ENCODE data around the gene IDI1.
"Not testable (repeated sequence)": the region's sequence is repeated elsewhere in the genome, so short reads cannot be mapped to it uniquely, and the experiment has no call there.

IDI1 gene

GRCh38 chr10:1074748-1075308 lies 25.9 kb upstream of the IDI1 start:
- TF ChIP-seq ZNF274 (IDR thresholded peaks at IDR 0.05; ENCODE audit: low read depth, low read length): no peak
- no peak overlapping the region for H3K4me3 ChIP-seq (ENCODE audit: low read length)

GRCh38 chr10:1074052-1074747 lies 25.3 kb upstream of the IDI1 start:
- no peak for TF ChIP-seq ZNF274 (IDR thresholded peaks at IDR 0.05; ENCODE audit: low read depth, low read length)
- no peak overlapping the region for H3K4me3 ChIP-seq (ENCODE audit: low read length)

- H3K4me3 ChIP-seq (ENCODE audit: low read length): no peak overlapping the region
- TF ChIP-seq ZNF274 (IDR thresholded peaks at IDR 0.05; ENCODE audit: low read depth, low read length): no peak
Observed at GRCh38 chr10:1070919-1071318, 22.0 kb upstream of the IDI1 start.

GRCh38 chr10:1068380-1069361 lies 19.8 kb upstream of the IDI1 start:
- H3K4me3 ChIP-seq (ENCODE audit: low read length): no peak overlapping the region
- TF ChIP-seq ZNF274 (IDR thresholded peaks at IDR 0.05; ENCODE audit: low read depth, low read length): no peak

- not testable (repeated sequence) for H3K4me3 ChIP-seq (ENCODE audit: low read length)
Observed at GRCh38 chr10:1066734-1067133, 17.8 kb upstream of the IDI1 start.

GRCh38 chr10:1064964-1065247 lies 16.0 kb upstream of the IDI1 start:
- no peak overlapping the region for H3K4me3 ChIP-seq (ENCODE audit: low read length)
- no peak for TF ChIP-seq ZNF274 (IDR thresholded peaks at IDR 0.05; ENCODE audit: low read depth, low read length)

GRCh38 chr10:1063232-1063865 lies 14.4 kb upstream of the IDI1 start:
- H3K4me3 ChIP-seq (ENCODE audit: low read length): no peak overlapping the region
- TF ChIP-seq ZNF274 (IDR thresholded peaks at IDR 0.05; ENCODE audit: low read depth, low read length): no peak

- TF ChIP-seq ZNF274 (IDR thresholded peaks at IDR 0.05; ENCODE audit: low read depth, low read length): no peak
- no peak overlapping the region for H3K4me3 ChIP-seq (ENCODE audit: low read length)
Observed at GRCh38 chr10:1061930-1062774, 13.2 kb upstream of the IDI1 start.

GRCh38 chr10:1059902-1060301 lies 11.0 kb upstream of the IDI1 start:
- no peak for TF ChIP-seq ZNF274 (IDR thresholded peaks at IDR 0.05; ENCODE audit: low read depth, low read length)
- H3K4me3 ChIP-seq (ENCODE audit: low read length): no peak overlapping the region

- peak overlapping the region; percentile 76 for H3K4me3 ChIP-seq (ENCODE audit: low read length)
Observed at GRCh38 chr10:1058017-1058416, 9.1 kb upstream of the IDI1 start.

GRCh38 chr10:1057106-1057657 lies 8.3 kb upstream of the IDI1 start:
- H3K4me3 ChIP-seq (ENCODE audit: low read length): peak overlapping the region; percentile 76
- TF ChIP-seq ZNF274 (IDR thresholded peaks at IDR 0.05; ENCODE audit: low read depth, low read length): no peak

More at GRCh38 chr10:1058017-1058416, 9.1 kb upstream of the IDI1 start:
- TF ChIP-seq ZNF274 (IDR thresholded peaks at IDR 0.05; ENCODE audit: low read depth, low read length): no peak

- no peak for TF ChIP-seq ZNF274 (IDR thresholded peaks at IDR 0.05; ENCODE audit: low read depth, low read length)
- peak within 1 kb of the TSS; percentile 76 for H3K4me3 ChIP-seq (ENCODE audit: low read length)
Observed at GRCh38 chr10:1056326-1057105, 7.6 kb upstream of the IDI1 start, which contains the start of gene WDR37. Gene WDR37 (plus strand): TSS chr10:1056385. CDS start chr10:1072156, 15,771 bp downstream.

Data from GM08714 (cell line).